Chondrocyte (in vitro differentiated cells): ENCODE data around the gene NKAP. TPM values are rescaled to one million over a fixed set of nuclear protein-coding genes. Genes with fewer than 3 reads are reported as not detected.
A peak's percentile ranks its signal among the peaks of the same experiment; 100 is the strongest.
"Not testable (repeated sequence)": the region's sequence is repeated elsewhere in the genome, so short reads cannot be mapped to it uniquely, and the experiment has no call there.

ENCODE experiments used
- DNase-seq: peaks from one replicate; pipeline ENCODE4 v3.0.0; 2021; ENCODE audit warnings: mixed read lengths, low spot score
- H3K27ac Mint-ChIP-seq: one replicate; pipeline ENCODE4 v1.8.0; 2021; ENCODE audit warnings: mild to moderate bottlenecking, moderate library complexity, mixed read lengths; ENCODE audit not compliant: unreplicated experiment
- H3K27me3 Mint-ChIP-seq: 2 replicates; pipeline ENCODE4 v1.8.0; 2021; ENCODE audit warnings: low read depth, mixed read lengths
- H3K36me3 Mint-ChIP-seq: 2 replicates; pipeline ENCODE4 v1.8.0; 2021; ENCODE audit warnings: low read depth, mixed read lengths
- H3K4me1 Mint-ChIP-seq: 2 replicates; pipeline ENCODE4 v1.8.0; 2021; ENCODE audit warnings: low read depth, mild to moderate bottlenecking, mixed read lengths
- H3K4me3 Mint-ChIP-seq: one replicate; pipeline ENCODE4 v1.8.0; 2021; ENCODE audit warnings: mild to moderate bottlenecking, moderate library complexity, mixed read lengths; ENCODE audit not compliant: unreplicated experiment
- H3K9me3 Mint-ChIP-seq: 2 replicates; pipeline ENCODE4 v1.8.0; 2021; ENCODE audit warnings: low read depth, mixed read lengths
- total RNA-seq: library from RNA; stranded (reverse); gene quantifications from 3 replicates; pipeline ENCODE4 v1.2.1, GENCODE V29; 2021
- TF ChIP-seq, protein P1 (sequence below): fragments of 200-600 bp; sonication (generic); IDR thresholded peaks from 2 replicates; pipeline ENCODE4 v1.5.0; 2021; ENCODE audit warnings: antibody characterized with exemption, mild to moderate bottlenecking, moderate library complexity

NKAP gene
- total RNA-seq, 1 donor from 2014 or later = 6.4 TPM

DNA sequence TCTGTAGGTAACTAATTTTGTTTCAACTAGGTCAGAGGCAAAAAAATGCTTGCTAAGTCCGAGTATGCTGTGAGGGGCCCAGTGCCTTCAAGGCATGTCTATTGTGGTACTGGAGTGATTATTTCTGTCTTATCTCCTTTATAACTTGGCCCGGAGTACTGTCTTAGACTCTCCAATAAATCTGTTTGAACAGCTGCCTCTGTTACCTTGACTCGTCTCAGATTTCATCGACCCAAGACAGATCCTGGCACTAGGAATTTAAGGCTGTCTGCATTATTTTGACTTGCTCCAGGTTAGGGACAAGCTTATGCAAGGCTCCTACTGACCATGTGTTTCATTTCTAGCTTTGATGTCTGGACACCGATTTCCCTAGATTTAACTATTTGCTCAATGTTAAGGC is 41.1 kb upstream of the NKAP start:
- H3K27me3 Mint-ChIP-seq = peaks cover 8% of the 10 kb centered on the region
- H3K4me3 Mint-ChIP-seq = no peak overlapping the region
- H3K36me3 Mint-ChIP-seq = no peaks in the 10 kb centered on the region

DNA sequence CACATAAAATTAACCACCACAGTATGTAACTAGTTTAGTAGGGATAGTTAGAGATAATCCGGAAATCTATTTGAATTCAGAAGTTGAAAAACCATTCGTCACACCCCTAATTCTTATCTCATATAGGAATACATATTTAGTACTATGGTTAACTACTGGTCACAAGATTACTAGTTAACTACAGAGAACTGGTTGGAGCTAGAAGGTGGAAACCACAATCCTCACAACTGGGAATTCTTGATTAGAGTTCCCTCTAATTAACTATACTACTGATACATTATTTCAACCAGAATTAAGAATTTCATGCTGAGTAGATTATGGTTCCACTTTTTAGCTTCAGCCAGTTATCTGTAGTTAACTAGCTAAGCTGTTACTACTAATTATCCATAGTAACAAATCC is 39.9 kb upstream of the NKAP start:
- Mint-ChIP-seq H3K36me3 (no peaks in the 10 kb centered on the region), H3K4me3 (no peak overlapping the region), H3K9me3 (peaks cover 19% of the 10 kb centered on the region), H3K27ac (no peak overlapping the region), H3K4me1 (no peaks in the 10 kb centered on the region), H3K27me3 (peaks cover 2% of the 10 kb centered on the region)
- TF ChIP-seq, protein P1, sequence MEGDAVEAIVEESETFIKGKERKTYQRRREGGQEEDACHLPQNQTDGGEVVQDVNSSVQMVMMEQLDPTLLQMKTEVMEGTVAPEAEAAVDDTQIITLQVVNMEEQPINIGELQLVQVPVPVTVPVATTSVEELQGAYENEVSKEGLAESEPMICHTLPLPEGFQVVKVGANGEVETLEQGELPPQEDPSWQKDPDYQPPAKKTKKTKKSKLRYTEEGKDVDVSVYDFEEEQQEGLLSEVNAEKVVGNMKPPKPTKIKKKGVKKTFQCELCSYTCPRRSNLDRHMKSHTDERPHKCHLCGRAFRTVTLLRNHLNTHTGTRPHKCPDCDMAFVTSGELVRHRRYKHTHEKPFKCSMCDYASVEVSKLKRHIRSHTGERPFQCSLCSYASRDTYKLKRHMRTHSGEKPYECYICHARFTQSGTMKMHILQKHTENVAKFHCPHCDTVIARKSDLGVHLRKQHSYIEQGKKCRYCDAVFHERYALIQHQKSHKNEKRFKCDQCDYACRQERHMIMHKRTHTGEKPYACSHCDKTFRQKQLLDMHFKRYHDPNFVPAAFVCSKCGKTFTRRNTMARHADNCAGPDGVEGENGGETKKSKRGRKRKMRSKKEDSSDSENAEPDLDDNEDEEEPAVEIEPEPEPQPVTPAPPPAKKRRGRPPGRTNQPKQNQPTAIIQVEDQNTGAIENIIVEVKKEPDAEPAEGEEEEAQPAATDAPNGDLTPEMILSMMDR = no peak
- no peak for DNase-seq

More for the DNA sequence above, 41.1 kb upstream of the NKAP start:
- peaks cover 19% of the 10 kb centered on the region for H3K9me3 Mint-ChIP-seq
- DNase-seq = no peak
- TF ChIP-seq, protein P1 = no peak
- H3K4me1 Mint-ChIP-seq = no peaks in the 10 kb centered on the region
- H3K27ac Mint-ChIP-seq = no peak overlapping the region

DNA sequence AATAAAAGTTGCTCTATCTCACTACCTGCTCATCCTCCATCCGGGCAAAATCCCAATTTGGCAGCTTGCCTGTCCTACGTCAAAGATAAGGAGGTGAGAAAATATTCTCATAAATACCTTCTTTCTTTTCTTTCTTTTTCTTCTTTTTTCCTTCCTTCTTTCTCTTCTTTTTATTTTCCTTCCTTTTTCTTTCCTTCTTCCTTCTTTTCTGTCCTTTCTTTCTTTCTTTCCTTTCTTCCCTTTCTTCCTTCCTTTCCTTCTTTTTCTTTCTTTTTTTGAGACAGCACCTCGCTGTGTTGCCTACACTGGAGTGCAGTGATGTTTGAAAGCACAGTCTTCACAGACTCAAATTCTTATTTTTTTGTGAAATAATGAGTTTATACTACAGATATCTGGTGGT is 38.6 kb upstream of the NKAP start:
- H3K27me3 Mint-ChIP-seq = peaks cover 2% of the 10 kb centered on the region
- H3K4me3 Mint-ChIP-seq = no peak overlapping the region
- H3K9me3 Mint-ChIP-seq = peaks cover 17% of the 10 kb centered on the region
- no peaks in the 10 kb centered on the region for H3K36me3 Mint-ChIP-seq
- TF ChIP-seq, protein P1 = no peak
- no peaks in the 10 kb centered on the region for H3K4me1 Mint-ChIP-seq
- H3K27ac Mint-ChIP-seq = no peak overlapping the region
- no peak for DNase-seq

DNA sequence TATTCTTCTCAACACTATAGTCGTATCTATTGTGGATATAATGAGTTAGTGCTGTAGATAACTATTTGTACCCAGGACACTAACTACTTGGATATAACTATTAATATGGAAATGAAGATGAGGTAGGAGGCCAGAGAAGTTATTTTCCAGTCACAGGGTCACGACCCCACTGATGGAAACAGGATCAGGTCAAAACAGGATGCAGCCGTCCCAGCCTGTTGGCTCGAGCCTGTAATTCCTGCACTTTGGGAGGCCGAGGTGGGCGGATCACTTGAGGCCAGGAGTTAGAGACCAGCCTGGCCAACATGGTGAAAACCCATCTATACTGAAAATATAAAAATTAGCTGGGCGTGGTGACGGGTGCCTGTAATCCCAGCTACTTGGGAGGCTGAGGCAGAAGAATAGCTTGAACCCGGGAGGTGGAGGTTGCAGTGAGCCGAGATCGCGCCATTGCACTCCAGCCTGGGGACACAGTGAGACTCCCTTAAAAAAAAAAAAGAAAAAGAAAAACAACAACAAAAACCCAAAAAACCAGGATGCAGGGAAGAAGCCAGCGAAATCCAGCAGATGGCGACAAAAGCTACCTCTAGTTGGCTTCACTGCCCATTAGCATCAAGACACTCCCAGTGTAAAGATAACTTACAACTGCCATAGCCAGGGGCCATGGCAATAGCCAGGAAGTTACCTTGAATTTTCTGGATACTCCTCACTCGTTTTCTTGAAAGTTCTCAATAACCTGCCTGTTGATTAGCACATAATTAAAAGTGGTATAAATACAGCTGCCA is 37.9 kb upstream of the NKAP start:
- H3K27ac Mint-ChIP-seq = no peak overlapping the region
- TF ChIP-seq, protein P1 = peak; percentile 76
- no peak for DNase-seq
- no peak overlapping the region for H3K4me3 Mint-ChIP-seq
- H3K36me3 Mint-ChIP-seq = no peaks in the 10 kb centered on the region
- no peaks in the 10 kb centered on the region for H3K4me1 Mint-ChIP-seq
- H3K9me3 Mint-ChIP-seq = peaks cover 16% of the 10 kb centered on the region
- H3K27me3 Mint-ChIP-seq = peaks cover 2% of the 10 kb centered on the region

DNA sequence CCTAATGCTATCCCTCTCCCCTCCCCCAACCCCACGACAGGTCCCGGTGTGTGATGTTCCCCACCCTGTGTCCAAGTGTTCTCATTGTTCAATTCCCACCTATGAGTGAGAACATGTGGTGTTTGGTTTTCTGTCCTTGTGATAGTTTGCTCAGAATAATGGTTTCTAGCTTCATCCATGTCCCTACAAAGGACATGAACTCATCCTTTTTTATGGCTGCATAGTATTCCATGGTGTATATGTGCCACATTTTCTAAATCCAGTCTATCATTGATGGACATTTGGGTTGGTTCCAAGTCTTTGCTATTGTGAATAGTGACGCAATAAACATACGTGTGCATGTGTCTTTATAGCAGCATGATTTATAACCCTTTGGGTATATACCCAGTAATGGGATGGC is 33.6 kb upstream of the NKAP start:
- H3K4me3 Mint-ChIP-seq, DNase-seq, H3K4me1 Mint-ChIP-seq, H3K36me3 Mint-ChIP-seq, H3K27me3 Mint-ChIP-seq, H3K9me3 Mint-ChIP-seq, H3K27ac Mint-ChIP-seq: not testable (repeated sequence)

DNA sequence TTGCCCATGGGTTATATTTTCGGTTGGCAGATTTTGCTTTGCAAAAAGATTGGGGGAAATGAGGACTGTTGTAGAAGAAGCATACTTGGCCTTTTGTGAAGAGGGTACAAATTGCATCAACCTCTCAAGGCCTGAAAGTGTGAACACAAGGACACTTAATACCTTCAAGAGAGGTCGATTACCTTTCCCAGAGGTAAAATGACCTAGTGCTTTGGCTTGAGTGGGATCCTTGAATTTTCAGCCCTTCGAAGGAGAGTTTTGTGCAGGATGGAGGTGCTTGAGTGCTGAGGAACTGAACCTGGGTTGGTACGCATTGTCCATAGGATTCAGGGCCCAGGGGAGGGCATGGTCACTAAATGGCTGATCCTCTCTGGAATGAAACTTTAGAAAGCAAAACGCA is 27.6 kb upstream of the NKAP start:
- TF ChIP-seq, protein P1 = no peak
- H3K4me3 Mint-ChIP-seq = no peak overlapping the region
- H3K9me3 Mint-ChIP-seq = peaks cover 7% of the 10 kb centered on the region
- no peaks in the 10 kb centered on the region for H3K27me3 Mint-ChIP-seq
- H3K36me3 Mint-ChIP-seq = no peaks in the 10 kb centered on the region
- no peak overlapping the region for H3K27ac Mint-ChIP-seq
- no peak for DNase-seq
- no peaks in the 10 kb centered on the region for H3K4me1 Mint-ChIP-seq
